Natural killer cell (primary cell): ENCODE measurements around the gene PLPP4. TPM values are rescaled to one million over a fixed set of nuclear protein-coding genes. Genes with fewer than 3 reads are reported as not detected.

ENCODE experiments used
- ATAC-seq, 3 donors: fragments of 150-1000 bp in 2 of 3; fragments of 200-7000 bp in 1 of 3; cut with Tn5 transposase; 1 replicate in 1 of 3; 2 replicates in 2 of 3; pipeline ENCODE4 v1.10.0; 2021; ENCODE audit warnings: mild to moderate bottlenecking in 2 of 3, moderate library complexity in 2 of 3
- DNase-seq, 2 donors: peaks; one replicate each; pipeline versions ENCODE4 v3.0.0 to v3.0.0-alpha.2; 2013 to 2021; ENCODE audit warnings: mixed read lengths in 1 of 2
- H3K27ac ChIP-seq: one replicate; pipeline ENCODE4 v1.5.1; 2013; ENCODE audit warnings: mild to moderate bottlenecking, low read length
- H3K27me3 ChIP-seq: one replicate; pipeline ENCODE4 v1.6.1; 2013; ENCODE audit warnings: low read length; ENCODE audit not compliant: control insufficient read depth, insufficient read depth
- H3K36me3 ChIP-seq: one replicate; pipeline ENCODE4 v1.6.1; 2013; ENCODE audit warnings: low read length; ENCODE audit not compliant: control insufficient read depth, insufficient read depth
- H3K4me1 ChIP-seq: one replicate; pipeline ENCODE4 v1.6.1; 2013; ENCODE audit warnings: low read length; ENCODE audit not compliant: control insufficient read depth, insufficient read depth
- H3K4me3 ChIP-seq: one replicate; pipeline ENCODE4 v1.5.1; 2013; ENCODE audit warnings: low read length
- H3K9me3 ChIP-seq: one replicate; pipeline ENCODE4 v1.6.1; 2013; ENCODE audit warnings: low read length; ENCODE audit not compliant: control insufficient read depth, insufficient read depth
- H3K27ac Mint-ChIP-seq, 2 donors: one replicate each; pipeline ENCODE4 v1.8.0; 2022; ENCODE audit warnings: mild to moderate bottlenecking in 2 of 2, mixed read lengths in 2 of 2, moderate library complexity in 1 of 2
- H3K27me3 Mint-ChIP-seq, 2 donors: one replicate each; pipeline ENCODE4 v1.8.0; 2022; ENCODE audit warnings: low read depth in 2 of 2, mixed read lengths in 2 of 2
- H3K36me3 Mint-ChIP-seq: one replicate; pipeline ENCODE4 v1.8.0; 2022; ENCODE audit warnings: mixed read lengths
- H3K4me1 Mint-ChIP-seq, 2 donors: one replicate each; pipeline ENCODE4 v1.8.0; 2022; ENCODE audit warnings: mixed read lengths in 2 of 2
- H3K4me3 Mint-ChIP-seq: one replicate; pipeline ENCODE4 v1.8.0; 2022; ENCODE audit warnings: mild to moderate bottlenecking, moderate library complexity, mixed read lengths
- H3K9me3 Mint-ChIP-seq, 2 donors: one replicate each; pipeline ENCODE4 v1.8.0; 2022; ENCODE audit warnings: mixed read lengths in 2 of 2
- CTCF ChIP-seq: fragments of 200-600 bp; IDR thresholded peaks from one replicate; pipeline ENCODE4 v1.8.0; 2022; ENCODE audit warnings: antibody characterized with exemption
- WGBS: methylation state at CpG from one replicate; pipeline ENCODE4 v1.1.7; 2013; ENCODE audit warnings: missing lambda C conversion rate; ENCODE audit not compliant: insufficient coverage; 5-methylcytosine and 5-hydroxymethylcytosine counted together
- intact Hi-C: fragments of 100-400 bp; cut with micrococcal nuclease; formaldehyde crosslinking; loops from one replicate; pipeline ENCODE4 v1.14.2; 2022
- total RNA-seq, 4 donors: library from RNA; stranded (reverse); fragments of 120-200 nt in 1 of 4; gene quantifications; one replicate each; pipeline versions ENCODE4 v1.2.3 to v1.2.4, GENCODE V29; 2013 to 2022

Gene PLPP4
- total RNA-seq, 3 donors from 2014 or later (not counting 1 experiment from before 2014, with no cell fraction given), result not detected

GRCh38 chr10:120612756-120613155, 155.7 kb downstream of the PLPP4 start:
- H3K27ac Mint-ChIP-seq, result no peak overlapping the region
- peaks cover 15% of the 10 kb centered on the region for H3K36me3 Mint-ChIP-seq
- Histone ChIP-seq H3K4me3 (no peak overlapping the region), H3K36me3 (no peaks in the 10 kb centered on the region), H3K27ac (no peak overlapping the region), H3K9me3 (no peaks in the 10 kb centered on the region), H3K4me1 (no peaks in the 10 kb centered on the region), H3K27me3 (no peaks in the 10 kb centered on the region)
- no peak for DNase-seq
- H3K4me1 Mint-ChIP-seq, result no peaks in the 10 kb centered on the region
- intact Hi-C loops, result no loop called here
- peaks cover 2 to 4% of the 10 kb centered on the region in 2 donors for H3K9me3 Mint-ChIP-seq
- no peak for TF ChIP-seq CTCF
- no peak for ATAC-seq
- peaks cover 14 to 43% of the 10 kb centered on the region in 2 donors for H3K27me3 Mint-ChIP-seq
- 83% methylated on average over 2 of the region's 2 CpGs for WGBS
- no peak overlapping the region for H3K4me3 Mint-ChIP-seq

- H3K9me3 ChIP-seq, result no peaks in the 10 kb centered on the region
- H3K36me3 ChIP-seq, result no peaks in the 10 kb centered on the region
- intact Hi-C loops, result no loop called here
- H3K36me3 Mint-ChIP-seq, result peaks cover 15% of the 10 kb centered on the region
- WGBS, result no CpG with 5 or more reads among the region's 3 CpGs
- no peak overlapping the region for H3K4me3 Mint-ChIP-seq
- H3K4me1 ChIP-seq, result no peaks in the 10 kb centered on the region
- ATAC-seq (no peak), DNase-seq (no peak)
- no peaks in the 10 kb centered on the region for H3K27me3 ChIP-seq
- H3K27ac Mint-ChIP-seq, result no peak overlapping the region
- peaks cover 2 to 4% of the 10 kb centered on the region in 2 donors for H3K9me3 Mint-ChIP-seq
- H3K4me3 ChIP-seq, result no peak overlapping the region
- H3K4me1 Mint-ChIP-seq, result no peaks in the 10 kb centered on the region
- peaks cover 14 to 45% of the 10 kb centered on the region in 2 donors for H3K27me3 Mint-ChIP-seq
- TF ChIP-seq CTCF, result no peak
- no peak overlapping the region for H3K27ac ChIP-seq
These were observed 156.2 kb downstream of the PLPP4 start for GRCh38 chr10:120613180-120613579.

GRCh38 chr10:120614680-120615079, 157.7 kb downstream of the PLPP4 start:
- Histone ChIP-seq H3K27ac (no peak overlapping the region), H3K4me1 (no peaks in the 10 kb centered on the region), H3K9me3 (no peaks in the 10 kb centered on the region), H3K4me3 (no peak overlapping the region), H3K36me3 (no peaks in the 10 kb centered on the region), H3K27me3 (no peaks in the 10 kb centered on the region)
- DNase-seq (no peak), ATAC-seq (no peak)
- no peaks in the 10 kb centered on the region for H3K4me1 Mint-ChIP-seq
- peaks cover 15% of the 10 kb centered on the region for H3K36me3 Mint-ChIP-seq
- peaks cover 16 to 57% of the 10 kb centered on the region in 2 donors for H3K27me3 Mint-ChIP-seq
- intact Hi-C loops, result no loop called here
- H3K9me3 Mint-ChIP-seq, result peaks cover 2 to 4% of the 10 kb centered on the region in 2 donors
- no peak for TF ChIP-seq CTCF
- H3K27ac Mint-ChIP-seq, result no peak overlapping the region
- H3K4me3 Mint-ChIP-seq, result no peak overlapping the region

GRCh38 chr10:120616311-120616911, 159.4 kb downstream of the PLPP4 start:
- Mint-ChIP-seq H3K9me3 (peaks cover 2 to 4% of the 10 kb centered on the region in 2 donors), H3K27ac (no peak overlapping the region), H3K4me1 (peaks cover 0 to 3% of the 10 kb centered on the region in 2 donors), H3K36me3 (peaks cover 15% of the 10 kb centered on the region), H3K27me3 (peaks cover 18 to 48% of the 10 kb centered on the region in 2 donors), H3K4me3 (no peak overlapping the region)
- TF ChIP-seq CTCF, result no peak
- Histone ChIP-seq H3K27ac (no peak overlapping the region), H3K9me3 (no peaks in the 10 kb centered on the region), H3K27me3 (no peaks in the 10 kb centered on the region), H3K4me1 (no peaks in the 10 kb centered on the region), H3K4me3 (no peak overlapping the region), H3K36me3 (no peaks in the 10 kb centered on the region)
- WGBS, result no CpG with 5 or more reads among the region's 3 CpGs
- DNase-seq (no peak), ATAC-seq (no peak)
- intact Hi-C loops, result no loop called here
